Suprapubic skin (tissue), 3 donors: Measurements from ENCODE around the gene NEAT1.
A peak's percentile ranks its signal among the peaks of the same experiment; 100 is the strongest.

Experiments used
- CTCF ChIP-seq, 2 donors: fragments of 200-600 bp in 1 of 2; fragments of 450-650 bp in 1 of 2; sonication (generic) in 1 of 2; IDR thresholded peaks; one replicate each; pipeline ENCODE4 v1.5.1; 2016 to 2019; ENCODE audit warnings: antibody characterized with exemption in 2 of 2, mild to moderate bottlenecking in 1 of 2, moderate library complexity in 1 of 2
- POLR2A ChIP-seq, 2 donors: fragments of 450-650 bp; IDR thresholded peaks; one replicate each; pipeline ENCODE4 v1.6.1; 2017; ENCODE audit warnings: antibody characterized with exemption in 2 of 2, mild to moderate bottlenecking in 2 of 2, moderate library complexity in 2 of 2

- TF ChIP-seq CTCF (IDR thresholded peaks at IDR 0.05) (no peak), POLR2A (IDR thresholded peaks at IDR 0.05) (peak in 1 of 2 donors; percentile 5)
Measured at GRCh38 chr11:65437436-65438227, 15.0 kb downstream of the NEAT1 start.
